Mucosa of descending colon (tissue), 3 donors: ENCODE measurements around the gene CCIN. TPM values are rescaled to one million over a fixed set of nuclear protein-coding genes. Genes with fewer than 3 reads are reported as not detected.
A peak's percentile ranks its signal among the peaks of the same experiment; 100 is the strongest.

ENCODE experiments used
- ATAC-seq: fragments of 200-7000 bp; cut with Tn5 transposase; one replicate; pipeline ENCODE4 v1.9.1; 2020; ENCODE audit warnings: mild to moderate bottlenecking, moderate library complexity
- DNase-seq, 3 donors: peaks; one replicate each; pipeline ENCODE4 v3.0.0-alpha.2; 2020
- H3K36me3 ChIP-seq: fragments of 200-600 bp; one replicate; pipeline ENCODE4 v1.8.0; 2021; ENCODE audit warnings: low read depth, mild to moderate bottlenecking
- H3K4me1 ChIP-seq: fragments of 200-600 bp; one replicate; pipeline ENCODE4 v1.8.0; 2021; ENCODE audit warnings: low read depth, mild to moderate bottlenecking
- H3K4me3 ChIP-seq: fragments of 200-600 bp; one replicate; pipeline ENCODE4 v1.8.0; 2021; ENCODE audit warnings: mild to moderate bottlenecking
- H3K9me3 ChIP-seq: fragments of 200-600 bp; one replicate; pipeline ENCODE4 v1.8.0; 2021; ENCODE audit warnings: mild to moderate bottlenecking
- intact Hi-C, 2 donors: fragments of 100-400 bp; cut with DNase I in 1 of 2; cut with micrococcal nuclease in 1 of 2; formaldehyde crosslinking; loops; one replicate each; pipeline versions ENCODE4 v1.11.0 to v1.11.1; 2022; cut with DNase I, micrococcal nuclease
- total RNA-seq, 3 donors: library from RNA; stranded (reverse); fragmentation: NEBNext Ultra II Directional in 2 of 3; extraction: Animal tissue kit (Norgen Biotek cat#: 25700) in 2 of 3; gene quantifications; one replicate each; pipeline versions ENCODE4 v1.2.1 to v1.2.4, GENCODE V29; 2021 to 2023
- TF ChIP-seq, protein P1 (sequence below): fragments of 200-600 bp; IDR thresholded peaks from one replicate; pipeline ENCODE4 v1.8.0; 2022; ENCODE audit warnings: antibody characterized with exemption, mild to moderate bottlenecking
- donor health status: DM: no; HTN: no; CAD: no; lungs with moderate emphysema.
- donor health status: DM: no; HTN: no; CAD: no.
- donor health status: DM: no; HTN: yes; CAD: no.

Gene CCIN
- total RNA-seq, 3 donors from 2014 or later: 0.25 TPM; not detected in 2

DNA sequence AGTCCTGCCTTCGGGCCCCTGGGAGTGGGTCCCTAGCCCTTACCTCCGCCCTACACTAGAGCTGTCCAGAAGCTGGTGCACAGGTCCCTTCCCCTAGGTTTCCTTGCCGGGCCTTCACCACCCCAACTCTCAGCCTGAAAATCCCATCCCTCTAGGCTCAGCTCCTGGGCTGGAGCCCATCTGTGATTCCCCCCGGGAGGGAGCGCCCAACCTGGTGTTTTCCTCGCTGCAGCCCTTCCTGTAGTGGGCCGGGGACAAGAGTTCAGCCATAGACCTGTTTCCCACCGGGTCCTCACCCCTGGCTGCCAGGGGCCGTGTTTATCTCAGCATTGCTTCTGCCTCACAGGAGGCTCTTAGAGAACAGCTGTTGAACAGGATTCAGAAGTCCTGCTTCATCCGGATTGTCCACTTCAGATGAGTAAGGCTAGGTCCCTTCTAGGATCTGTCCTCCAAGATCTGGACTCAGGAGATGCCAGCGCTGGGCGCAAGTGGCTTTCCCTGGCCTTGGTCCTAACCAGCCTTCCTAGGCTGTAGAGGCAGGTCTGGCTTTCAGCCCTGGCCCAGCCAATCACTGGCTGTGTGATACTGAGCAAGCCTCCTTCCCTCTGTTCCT lies 31.7 kb upstream of the CCIN start:
- TF ChIP-seq, protein P1, sequence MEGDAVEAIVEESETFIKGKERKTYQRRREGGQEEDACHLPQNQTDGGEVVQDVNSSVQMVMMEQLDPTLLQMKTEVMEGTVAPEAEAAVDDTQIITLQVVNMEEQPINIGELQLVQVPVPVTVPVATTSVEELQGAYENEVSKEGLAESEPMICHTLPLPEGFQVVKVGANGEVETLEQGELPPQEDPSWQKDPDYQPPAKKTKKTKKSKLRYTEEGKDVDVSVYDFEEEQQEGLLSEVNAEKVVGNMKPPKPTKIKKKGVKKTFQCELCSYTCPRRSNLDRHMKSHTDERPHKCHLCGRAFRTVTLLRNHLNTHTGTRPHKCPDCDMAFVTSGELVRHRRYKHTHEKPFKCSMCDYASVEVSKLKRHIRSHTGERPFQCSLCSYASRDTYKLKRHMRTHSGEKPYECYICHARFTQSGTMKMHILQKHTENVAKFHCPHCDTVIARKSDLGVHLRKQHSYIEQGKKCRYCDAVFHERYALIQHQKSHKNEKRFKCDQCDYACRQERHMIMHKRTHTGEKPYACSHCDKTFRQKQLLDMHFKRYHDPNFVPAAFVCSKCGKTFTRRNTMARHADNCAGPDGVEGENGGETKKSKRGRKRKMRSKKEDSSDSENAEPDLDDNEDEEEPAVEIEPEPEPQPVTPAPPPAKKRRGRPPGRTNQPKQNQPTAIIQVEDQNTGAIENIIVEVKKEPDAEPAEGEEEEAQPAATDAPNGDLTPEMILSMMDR: no peak
- ATAC-seq (no peak), DNase-seq (no peak)
- no peaks in the 10 kb centered on the region for H3K9me3 ChIP-seq
- no peaks in the 10 kb centered on the region for H3K36me3 ChIP-seq
- peaks cover 27% of the 10 kb centered on the region for H3K4me1 ChIP-seq
- H3K4me3 ChIP-seq: peak overlapping the region; percentile 51
- intact Hi-C loops: no loop called here

DNA sequence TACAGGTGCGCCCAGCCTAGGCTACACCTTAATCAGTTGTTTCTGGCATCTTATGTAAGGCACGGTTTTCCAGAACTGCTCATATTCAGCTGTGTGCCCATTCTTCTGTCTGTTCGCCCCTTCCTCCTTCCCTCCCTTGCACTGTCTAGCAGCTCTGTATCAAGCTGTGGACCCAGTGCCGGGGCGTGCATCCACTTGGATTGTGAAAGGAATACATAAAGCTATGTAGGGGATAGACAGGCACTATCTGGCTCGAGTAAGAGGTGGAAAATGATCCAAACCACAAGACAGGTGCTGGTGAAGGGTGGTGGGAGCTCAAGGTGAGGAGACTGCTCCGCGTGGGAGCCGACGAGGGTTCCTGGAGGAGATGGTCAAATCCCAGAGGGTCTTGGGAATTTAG lies 30.7 kb upstream of the CCIN start:
- Histone ChIP-seq H3K4me3 (no peak overlapping the region), H3K4me1 (peaks cover 37% of the 10 kb centered on the region), H3K9me3 (no peaks in the 10 kb centered on the region), H3K36me3 (no peaks in the 10 kb centered on the region)
- DNase-seq: no peak
- TF ChIP-seq, protein P1: no peak
- no peak for ATAC-seq
- intact Hi-C loops: no loop called here

GRCh38 chr9:36138901-36139300 lies 30.3 kb upstream of the CCIN start:
- DNase-seq: no peak
- no peaks in the 10 kb centered on the region for H3K36me3 ChIP-seq
- no peaks in the 10 kb centered on the region for H3K9me3 ChIP-seq
- TF ChIP-seq, protein P1: no peak
- H3K4me1 ChIP-seq: peaks cover 39% of the 10 kb centered on the region
- intact Hi-C loops: no loop called here
- no peak for ATAC-seq
- no peak overlapping the region for H3K4me3 ChIP-seq

DNA sequence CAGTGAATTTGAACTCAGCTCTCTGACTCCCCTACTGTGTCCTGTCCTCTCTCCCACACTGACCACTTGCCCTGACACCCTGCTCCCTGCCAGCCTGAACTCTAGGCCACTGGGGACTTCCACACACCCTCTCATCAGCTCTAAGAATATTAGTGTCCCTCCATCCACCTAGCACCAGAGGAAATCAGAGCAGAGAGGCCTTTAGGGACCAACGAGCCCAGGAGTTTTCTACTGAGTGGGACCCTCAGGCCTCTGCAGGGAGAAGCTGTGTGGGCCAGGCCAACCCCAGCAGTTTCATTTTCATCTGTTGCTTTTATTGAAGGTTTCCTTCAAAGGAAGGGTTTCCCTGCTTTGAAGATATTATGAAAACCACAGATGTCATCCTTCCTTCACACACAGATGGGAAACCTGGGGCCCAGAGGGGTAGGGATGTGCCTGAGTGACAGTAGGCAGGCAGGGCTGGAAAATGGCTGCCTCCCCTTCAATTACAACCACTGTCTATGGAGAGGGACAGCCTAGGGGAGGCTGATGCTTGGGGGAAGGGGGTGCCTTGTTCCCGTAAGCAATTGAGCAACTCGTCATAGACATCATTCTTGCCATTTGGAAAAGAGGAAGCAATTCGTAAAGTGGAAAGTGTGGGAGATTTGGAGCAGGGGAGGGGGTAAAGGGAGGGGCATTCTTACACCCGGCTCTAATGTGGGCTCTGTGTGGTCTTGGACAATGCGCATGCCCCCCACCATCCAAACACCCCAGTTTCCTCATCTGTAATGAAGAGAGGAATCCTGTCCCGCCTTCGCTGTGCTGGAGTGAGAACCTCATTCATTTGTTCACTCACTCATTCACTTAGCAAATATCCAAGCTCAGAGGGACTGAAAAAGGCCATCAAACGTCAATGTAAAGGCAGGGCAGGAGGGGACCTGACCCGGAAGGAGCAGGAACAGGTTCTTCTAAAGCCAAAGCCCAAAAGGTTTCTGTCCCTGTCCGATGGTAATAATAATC lies 28.8 kb upstream of the CCIN start:
- DNase-seq (no peak), ATAC-seq (no peak)
- Histone ChIP-seq H3K36me3 (no peaks in the 10 kb centered on the region), H3K4me3 (no peak overlapping the region), H3K9me3 (no peaks in the 10 kb centered on the region), H3K4me1 (peaks cover 39% of the 10 kb centered on the region)
- TF ChIP-seq, protein P1: no peak
- intact Hi-C loops: no loop called here

- no peaks in the 10 kb centered on the region for H3K36me3 ChIP-seq
- no peak for DNase-seq
- ATAC-seq: no peak
- H3K9me3 ChIP-seq: no peaks in the 10 kb centered on the region
- TF ChIP-seq, protein P1: no peak
- no peak overlapping the region for H3K4me3 ChIP-seq
- intact Hi-C loops: no loop called here
- peaks cover 35% of the 10 kb centered on the region for H3K4me1 ChIP-seq
These were observed 27.9 kb upstream of the CCIN start for GRCh38 chr9:36141288-36141687.
